ENCODE data around the gene SLC5A10.

Gene SLC5A10

DNA sequence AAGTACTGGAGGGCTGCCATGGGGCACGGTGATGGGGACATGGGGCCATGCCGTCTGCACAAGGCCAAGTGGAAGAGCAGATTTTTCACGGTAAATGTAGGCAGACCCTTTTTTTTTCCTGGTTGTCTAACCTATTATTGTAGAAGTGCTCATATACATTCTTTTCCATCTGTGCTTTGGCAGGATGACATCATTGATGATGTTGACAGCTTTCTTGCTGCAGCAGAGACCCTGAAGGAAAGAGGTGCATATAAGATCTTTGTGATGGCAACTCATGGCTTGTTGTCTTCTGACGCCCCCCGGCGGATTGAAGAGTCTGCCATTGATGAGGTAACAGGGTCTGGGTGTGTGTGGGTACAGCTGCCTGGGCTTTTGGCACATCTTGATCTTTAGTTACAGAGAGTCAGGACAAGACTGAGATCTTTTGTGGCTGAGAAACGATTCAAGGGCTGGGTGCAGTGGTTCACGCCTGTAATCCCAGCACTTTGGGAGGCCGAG lies 23.3 kb upstream of the SLC5A10 start:
- H3K4me3 ChIP-seq (ENCODE audit: low read length), result no peak overlapping the region
- DNase-seq (ENCODE audit: low read depth), result no peak
- TF ChIP-seq, protein P1, sequence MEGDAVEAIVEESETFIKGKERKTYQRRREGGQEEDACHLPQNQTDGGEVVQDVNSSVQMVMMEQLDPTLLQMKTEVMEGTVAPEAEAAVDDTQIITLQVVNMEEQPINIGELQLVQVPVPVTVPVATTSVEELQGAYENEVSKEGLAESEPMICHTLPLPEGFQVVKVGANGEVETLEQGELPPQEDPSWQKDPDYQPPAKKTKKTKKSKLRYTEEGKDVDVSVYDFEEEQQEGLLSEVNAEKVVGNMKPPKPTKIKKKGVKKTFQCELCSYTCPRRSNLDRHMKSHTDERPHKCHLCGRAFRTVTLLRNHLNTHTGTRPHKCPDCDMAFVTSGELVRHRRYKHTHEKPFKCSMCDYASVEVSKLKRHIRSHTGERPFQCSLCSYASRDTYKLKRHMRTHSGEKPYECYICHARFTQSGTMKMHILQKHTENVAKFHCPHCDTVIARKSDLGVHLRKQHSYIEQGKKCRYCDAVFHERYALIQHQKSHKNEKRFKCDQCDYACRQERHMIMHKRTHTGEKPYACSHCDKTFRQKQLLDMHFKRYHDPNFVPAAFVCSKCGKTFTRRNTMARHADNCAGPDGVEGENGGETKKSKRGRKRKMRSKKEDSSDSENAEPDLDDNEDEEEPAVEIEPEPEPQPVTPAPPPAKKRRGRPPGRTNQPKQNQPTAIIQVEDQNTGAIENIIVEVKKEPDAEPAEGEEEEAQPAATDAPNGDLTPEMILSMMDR (conservative IDR thresholded peaks at IDR 0.05; ENCODE audit: low read length), result no peak

DNA sequence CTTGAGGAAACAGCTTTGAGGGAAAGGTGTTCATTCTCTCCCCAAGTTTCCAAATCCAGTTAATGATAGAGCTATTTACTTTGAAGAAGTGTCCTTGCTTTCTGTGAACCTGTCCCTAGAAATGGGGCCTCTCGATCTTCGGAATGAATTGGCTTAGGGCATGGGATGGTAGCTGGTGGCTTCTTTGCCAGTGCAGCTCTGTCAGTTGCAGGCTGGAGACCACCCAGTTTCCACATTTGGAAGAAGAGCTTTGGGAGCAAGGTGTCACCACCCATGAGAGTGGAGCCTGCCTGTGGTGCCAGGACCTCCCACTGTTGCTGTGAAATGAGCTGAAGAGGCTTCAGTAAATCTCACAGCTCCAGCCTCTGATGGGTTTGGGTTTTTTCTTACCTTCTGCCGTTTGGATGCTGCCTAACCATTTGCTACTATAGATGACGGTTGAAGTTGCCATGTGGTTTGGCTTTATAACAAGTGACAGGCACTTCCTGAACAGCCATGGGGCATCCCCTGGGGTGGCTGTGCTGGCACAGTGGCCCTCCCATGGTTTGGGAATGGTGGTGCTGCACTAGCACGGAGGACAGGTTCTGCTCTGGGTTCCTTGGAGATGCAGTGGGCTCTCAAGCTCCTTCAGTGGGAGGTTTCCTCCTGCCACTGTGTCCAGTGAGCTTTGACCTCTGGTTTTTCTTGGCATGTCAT lies 19.5 kb upstream of the SLC5A10 start:
- TF ChIP-seq, protein P1 (conservative IDR thresholded peaks at IDR 0.05; ENCODE audit: low read length), result no peak
- no peak overlapping the region for H3K4me3 ChIP-seq (ENCODE audit: low read length)
- DNase-seq (ENCODE audit: low read depth), result no peak

DNA sequence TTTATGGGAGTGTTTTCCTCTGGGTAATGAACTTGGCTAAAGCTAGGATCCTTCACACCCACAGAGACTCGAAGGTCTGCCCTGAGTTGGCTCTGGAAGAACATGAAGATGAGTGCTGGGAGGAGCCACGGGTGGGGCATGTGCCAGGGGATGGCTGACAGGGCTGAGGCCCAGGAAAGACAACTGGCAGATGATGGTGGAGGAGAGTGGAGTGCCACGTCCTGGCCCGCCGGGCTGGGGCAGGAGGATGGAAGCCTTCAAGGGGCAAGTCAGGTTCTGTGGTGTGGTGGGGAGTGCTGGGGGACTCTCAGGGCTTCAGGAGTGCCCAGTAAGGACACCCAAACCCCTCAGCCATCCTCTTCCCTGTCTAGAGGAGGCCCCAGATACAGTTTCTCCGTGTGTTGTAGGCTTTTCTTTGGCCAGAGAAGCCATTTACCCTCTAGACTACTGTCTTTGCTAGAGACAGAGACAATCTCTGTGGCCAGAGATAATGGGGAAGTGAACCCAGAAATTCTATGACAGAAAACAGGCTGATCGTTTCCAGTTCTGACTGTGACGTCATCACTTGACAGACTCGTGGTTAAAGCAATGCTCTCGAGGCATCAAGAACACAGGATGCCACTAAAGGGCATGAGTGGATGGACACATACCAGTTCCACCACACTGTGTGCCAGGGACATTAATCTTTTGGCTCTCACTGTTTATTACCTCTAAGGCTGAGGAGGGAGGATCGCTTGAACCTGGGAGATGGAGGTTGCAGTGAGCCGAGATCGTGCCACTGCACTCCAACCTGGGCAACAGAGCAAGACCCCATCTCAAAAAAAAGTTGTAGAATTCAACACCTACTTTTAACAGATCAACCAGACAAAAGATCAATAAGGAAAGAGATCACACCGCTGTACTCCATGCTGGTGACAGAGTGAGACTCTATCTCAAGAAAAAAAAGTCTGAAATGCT lies 18.6 kb upstream of the SLC5A10 start:
- no peak overlapping the region for H3K4me3 ChIP-seq (ENCODE audit: low read length)
- DNase-seq (ENCODE audit: low read depth), result no peak
- TF ChIP-seq, protein P1 (conservative IDR thresholded peaks at IDR 0.05; ENCODE audit: low read length), result no peak

DNA sequence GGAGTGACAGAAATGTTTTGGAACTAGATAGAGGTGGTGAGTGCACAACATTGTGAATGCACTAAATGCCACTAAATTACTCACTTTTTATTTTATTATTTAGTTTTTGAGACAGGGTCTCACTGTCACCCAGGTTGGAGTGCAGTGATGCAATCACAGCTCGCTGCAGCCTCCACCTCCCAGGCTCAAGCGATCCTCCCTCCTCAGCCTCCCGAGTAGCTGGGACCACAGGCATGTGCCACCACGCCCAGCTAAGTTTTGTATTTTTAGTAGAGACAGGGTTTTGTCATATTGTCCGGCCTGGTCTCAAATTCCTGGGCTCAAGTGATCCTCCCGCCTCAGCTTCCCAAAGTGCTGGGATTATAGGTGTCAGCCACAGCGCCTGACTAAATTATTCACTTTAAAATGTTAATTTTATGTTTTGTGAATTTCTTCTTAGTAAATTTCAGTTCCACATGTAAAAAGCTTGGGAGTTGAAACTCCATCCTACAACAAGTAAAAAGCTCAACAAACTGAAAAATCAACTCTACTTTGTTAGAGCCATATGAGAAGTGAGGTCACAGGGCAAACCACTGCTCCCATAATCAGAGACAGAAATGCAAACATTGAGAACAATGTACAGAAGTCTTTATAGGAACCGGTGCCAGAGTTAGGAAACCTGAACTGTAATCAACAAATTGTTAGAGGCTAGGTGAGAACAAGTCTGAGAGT lies 13.8 kb upstream of the SLC5A10 start:
- H3K4me3 ChIP-seq (ENCODE audit: low read length), result no peak overlapping the region
- TF ChIP-seq, protein P1 (conservative IDR thresholded peaks at IDR 0.05; ENCODE audit: low read length), result no peak
- DNase-seq (ENCODE audit: low read depth), result no peak

DNA sequence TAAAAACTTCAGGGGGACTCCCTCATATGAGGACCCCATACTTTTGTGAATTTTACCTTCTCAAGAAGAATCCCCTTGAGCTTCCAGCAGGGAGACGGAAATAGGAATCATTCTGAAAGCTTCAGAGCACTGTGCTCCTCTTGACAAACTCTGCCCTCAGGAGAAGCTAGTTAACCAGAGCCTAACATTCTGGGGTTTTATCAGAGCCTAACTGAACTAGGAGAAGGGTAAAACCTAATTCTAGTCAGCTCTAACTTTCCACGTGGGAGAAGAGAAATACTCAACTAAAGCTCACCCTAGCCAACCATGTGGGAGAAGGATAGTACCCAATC lies 13.3 kb upstream of the SLC5A10 start:
- TF ChIP-seq, protein P1 (conservative IDR thresholded peaks at IDR 0.05; ENCODE audit: low read length), result no peak
- no peak overlapping the region for H3K4me3 ChIP-seq (ENCODE audit: low read length)
- DNase-seq (ENCODE audit: low read depth), result no peak

DNA sequence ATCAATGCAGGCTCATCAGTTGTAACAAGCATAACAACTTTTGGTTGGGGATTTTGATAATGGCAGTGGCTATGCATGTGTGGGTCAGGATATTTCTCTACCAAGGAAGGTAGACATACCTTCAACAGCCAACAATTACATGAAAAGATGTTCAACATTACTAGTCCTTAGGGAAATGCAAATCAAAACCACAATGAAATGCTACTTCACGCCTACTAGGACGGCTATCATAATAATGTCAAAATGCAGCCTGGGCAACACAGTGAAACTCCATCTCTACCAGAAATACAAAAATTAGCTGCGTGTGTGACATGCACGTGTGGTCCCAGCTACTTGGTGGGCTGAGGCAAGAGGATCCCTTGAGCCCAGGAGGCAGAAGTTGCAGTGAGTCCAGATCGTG lies 7.3 kb upstream of the SLC5A10 start:
- no peak overlapping the region for H3K4me3 ChIP-seq (ENCODE audit: low read length)
- TF ChIP-seq, protein P1 (conservative IDR thresholded peaks at IDR 0.05; ENCODE audit: low read length), result no peak
- no peak for DNase-seq (ENCODE audit: low read depth)
